Iris pigment epithelial cell (primary cell): Measurements from ENCODE around the gene RARA.
"Not testable (repeated sequence)": the region's sequence is repeated elsewhere in the genome, so short reads cannot be mapped to it uniquely, and the experiment has no call there.

Experiments used
- DNase-seq: peaks from one replicate; pipeline ENCODE4 v3.0.0-alpha.2; 2011; ENCODE audit warnings: low read depth

Gene RARA

GRCh38 chr17:40298726-40299125 is 10.3 kb upstream of the RARA start:
- peak; percentile 71 for DNase-seq

- peak; percentile 51 for DNase-seq
Measured at GRCh38 chr17:40299159-40299757, 9.7 kb upstream of the RARA start.

- DNase-seq = no peak
Measured at GRCh38 chr17:40301315-40301714, 7.7 kb upstream of the RARA start.

GRCh38 chr17:40303009-40303657 is 5.8 kb upstream of the RARA start:
- DNase-seq = peak; percentile 72

GRCh38 chr17:40303708-40304551 is 5.0 kb upstream of the RARA start:
- peak; percentile 61 for DNase-seq

GRCh38 chr17:40304552-40304863 is 4.5 kb upstream of the RARA start:
- peak; percentile 91 for DNase-seq

- DNase-seq = not testable (repeated sequence)
Measured at GRCh38 chr17:40304866-40305265, 4.1 kb upstream of the RARA start.

GRCh38 chr17:40306395-40306794 is 2.6 kb upstream of the RARA start:
- no peak for DNase-seq

- DNase-seq = peak; percentile 44
Measured at GRCh38 chr17:40307001-40307730, 1.8 kb upstream of the RARA start.

GRCh38 chr17:40307740-40308239 is 1.2 kb upstream of the RARA start:
- DNase-seq = no peak

GRCh38 chr17:40309949-40310510 is 1.1 kb downstream of the RARA start:
- DNase-seq = no peak

- DNase-seq = no peak
Measured at GRCh38 chr17:40310882-40311391, 2.0 kb downstream of the RARA start.

- DNase-seq = no peak
Measured at GRCh38 chr17:40311575-40311974, 2.6 kb downstream of the RARA start.

- no peak for DNase-seq
Measured at GRCh38 chr17:40312131-40312731, 3.3 kb downstream of the RARA start.

GRCh38 chr17:40312893-40313667 is 4.1 kb downstream of the RARA start:
- no peak for DNase-seq

GRCh38 chr17:40313668-40314583 is 4.9 kb downstream of the RARA start:
- no peak for DNase-seq

GRCh38 chr17:40314584-40314956 is 5.6 kb downstream of the RARA start:
- peak; percentile 82 for DNase-seq

- DNase-seq = no peak
Measured at GRCh38 chr17:40315206-40315605, 6.2 kb downstream of the RARA start.
